Measurements from ENCODE around the gene CTXN1.
A peak's percentile ranks its signal among the peaks of the same experiment; 100 is the strongest.

Gene CTXN1

GRCh38 chr19:7915250-7916102, 10.5 kb downstream of the CTXN1 start:
- H3K36me3 Mint-ChIP-seq (ENCODE audit: low read depth) = peaks cover 15% of the 10 kb centered on the region
- peaks cover 28% of the 10 kb centered on the region for H3K4me1 Mint-ChIP-seq (ENCODE audit: low read depth)
- H3K27me3 Mint-ChIP-seq = peaks cover 33% of the 10 kb centered on the region
- no peak overlapping the region for H3K27ac Mint-ChIP-seq
- no peaks in the 10 kb centered on the region for H3K9me3 Mint-ChIP-seq
- peak overlapping the region; percentile 52 for H3K4me3 Mint-ChIP-seq

- peaks cover 17% of the 10 kb centered on the region for H3K36me3 Mint-ChIP-seq (ENCODE audit: low read depth)
- no peak within 1 kb of the TSS for H3K27ac Mint-ChIP-seq
- H3K4me1 Mint-ChIP-seq (ENCODE audit: low read depth) = peaks cover 22% of the 10 kb centered on the region
- H3K9me3 Mint-ChIP-seq = no peaks in the 10 kb centered on the region
- peaks cover 31% of the 10 kb centered on the region for H3K27me3 Mint-ChIP-seq
- peak within 1 kb of the TSS; percentile 52 for H3K4me3 Mint-ChIP-seq
Observed at GRCh38 chr19:7914598-7915045, 11.3 kb downstream of the CTXN1 start, which contains the start of gene TGFBR3L. TSS of gene TGFBR3L (plus strand) at chr19:7914830.

GRCh38 chr19:7914099-7914498, 11.8 kb downstream of the CTXN1 start:
- Mint-ChIP-seq H3K4me1 (ENCODE audit: low read depth) (peaks cover 20% of the 10 kb centered on the region), H3K27ac (no peak overlapping the region), H3K27me3 (peaks cover 28% of the 10 kb centered on the region), H3K36me3 (ENCODE audit: low read depth) (peaks cover 17% of the 10 kb centered on the region), H3K9me3 (no peaks in the 10 kb centered on the region), H3K4me3 (no peak overlapping the region)

- peaks cover 17% of the 10 kb centered on the region for H3K36me3 Mint-ChIP-seq (ENCODE audit: low read depth)
- H3K9me3 Mint-ChIP-seq = no peaks in the 10 kb centered on the region
- no peak overlapping the region for H3K27ac Mint-ChIP-seq
- H3K4me3 Mint-ChIP-seq = no peak overlapping the region
- peaks cover 28% of the 10 kb centered on the region for H3K27me3 Mint-ChIP-seq
- H3K4me1 Mint-ChIP-seq (ENCODE audit: low read depth) = peaks cover 20% of the 10 kb centered on the region
Observed at GRCh38 chr19:7913652-7914051, 12.3 kb downstream of the CTXN1 start.

GRCh38 chr19:7912697-7913564, 13.0 kb downstream of the CTXN1 start:
- H3K4me3 Mint-ChIP-seq = no peak overlapping the region

GRCh38 chr19:7912144-7912696, 13.7 kb downstream of the CTXN1 start:
- no peak overlapping the region for H3K4me3 Mint-ChIP-seq
- no peak overlapping the region for H3K27ac Mint-ChIP-seq
- peaks cover 17% of the 10 kb centered on the region for H3K36me3 Mint-ChIP-seq (ENCODE audit: low read depth)
- peaks cover 11% of the 10 kb centered on the region for H3K4me1 Mint-ChIP-seq (ENCODE audit: low read depth)
- no peaks in the 10 kb centered on the region for H3K9me3 Mint-ChIP-seq
- peaks cover 20% of the 10 kb centered on the region for H3K27me3 Mint-ChIP-seq

More at GRCh38 chr19:7912697-7913564, 13.0 kb downstream of the CTXN1 start:
- Mint-ChIP-seq H3K9me3 (no peaks in the 10 kb centered on the region), H3K36me3 (ENCODE audit: low read depth) (peaks cover 17% of the 10 kb centered on the region), H3K27me3 (peaks cover 21% of the 10 kb centered on the region), H3K27ac (no peak overlapping the region), H3K4me1 (ENCODE audit: low read depth) (peaks cover 13% of the 10 kb centered on the region)

- Mint-ChIP-seq H3K9me3 (no peaks in the 10 kb centered on the region), H3K4me3 (no peak overlapping the region), H3K27me3 (peaks cover 16% of the 10 kb centered on the region), H3K36me3 (ENCODE audit: low read depth) (peaks cover 17% of the 10 kb centered on the region), H3K27ac (no peak overlapping the region), H3K4me1 (ENCODE audit: low read depth) (peaks cover 7% of the 10 kb centered on the region)
Observed at GRCh38 chr19:7911508-7912143, 14.3 kb downstream of the CTXN1 start.

- peaks cover 17% of the 10 kb centered on the region for H3K36me3 Mint-ChIP-seq (ENCODE audit: low read depth)
- H3K4me3 Mint-ChIP-seq = no peak overlapping the region
- H3K4me1 Mint-ChIP-seq (ENCODE audit: low read depth) = peaks cover 5% of the 10 kb centered on the region
- no peak overlapping the region for H3K27ac Mint-ChIP-seq
- peaks cover 12% of the 10 kb centered on the region for H3K27me3 Mint-ChIP-seq
- H3K9me3 Mint-ChIP-seq = no peaks in the 10 kb centered on the region
Observed at GRCh38 chr19:7910321-7911161, 15.4 kb downstream of the CTXN1 start.

- Mint-ChIP-seq H3K9me3 (no peaks in the 10 kb centered on the region), H3K4me3 (no peak overlapping the region), H3K36me3 (ENCODE audit: low read depth) (peaks cover 17% of the 10 kb centered on the region), H3K27me3 (peaks cover 2% of the 10 kb centered on the region), H3K4me1 (ENCODE audit: low read depth) (peaks cover 11% of the 10 kb centered on the region), H3K27ac (no peak overlapping the region)
Observed at GRCh38 chr19:7909471-7910067, 16.4 kb downstream of the CTXN1 start.

- no peak overlapping the region for H3K27ac Mint-ChIP-seq
- no peaks in the 10 kb centered on the region for H3K27me3 Mint-ChIP-seq
- H3K4me3 Mint-ChIP-seq = no peak overlapping the region
- H3K9me3 Mint-ChIP-seq = no peaks in the 10 kb centered on the region
- H3K4me1 Mint-ChIP-seq (ENCODE audit: low read depth) = peaks cover 13% of the 10 kb centered on the region
- peaks cover 17% of the 10 kb centered on the region for H3K36me3 Mint-ChIP-seq (ENCODE audit: low read depth)
Observed at GRCh38 chr19:7908742-7909461, 17.0 kb downstream of the CTXN1 start.

- H3K9me3 Mint-ChIP-seq = no peaks in the 10 kb centered on the region
- no peaks in the 10 kb centered on the region for H3K27me3 Mint-ChIP-seq
- peaks cover 17% of the 10 kb centered on the region for H3K36me3 Mint-ChIP-seq (ENCODE audit: low read depth)
- H3K4me1 Mint-ChIP-seq (ENCODE audit: low read depth) = peaks cover 18% of the 10 kb centered on the region
- H3K27ac Mint-ChIP-seq = no peak overlapping the region
- H3K4me3 Mint-ChIP-seq = no peak overlapping the region
Observed at GRCh38 chr19:7908078-7908699, 17.7 kb downstream of the CTXN1 start.

GRCh38 chr19:7907544-7907943, 18.4 kb downstream of the CTXN1 start:
- H3K9me3 Mint-ChIP-seq = no peaks in the 10 kb centered on the region
- H3K4me1 Mint-ChIP-seq (ENCODE audit: low read depth) = peaks cover 24% of the 10 kb centered on the region
- H3K27ac Mint-ChIP-seq = no peak overlapping the region
- peaks cover 12% of the 10 kb centered on the region for H3K36me3 Mint-ChIP-seq (ENCODE audit: low read depth)
- no peak overlapping the region for H3K4me3 Mint-ChIP-seq
- no peaks in the 10 kb centered on the region for H3K27me3 Mint-ChIP-seq

GRCh38 chr19:7907122-7907521, 18.8 kb downstream of the CTXN1 start:
- H3K4me3 Mint-ChIP-seq = no peak overlapping the region

More at GRCh38 chr19:7907122-7907521, 18.8 kb downstream of the CTXN1 start:
- no peaks in the 10 kb centered on the region for H3K9me3 Mint-ChIP-seq
- H3K27me3 Mint-ChIP-seq = no peaks in the 10 kb centered on the region
- peaks cover 11% of the 10 kb centered on the region for H3K36me3 Mint-ChIP-seq (ENCODE audit: low read depth)
- peaks cover 27% of the 10 kb centered on the region for H3K4me1 Mint-ChIP-seq (ENCODE audit: low read depth)
- H3K27ac Mint-ChIP-seq = no peak overlapping the region

Measured in stimulated activated naive CD8-positive, alpha-beta T cell treated with anti-CD3 and anti-CD28 coated beads, Interleukin-15, Interleukin-2, amounts not matched to agents 100 ng/mL and 50 ng/mL, for 24 hours (primary cell).